Dedifferentiated amniotic fluid mesenchymal stem cell (primary cell): ENCODE measurements around the gene GALM.
"Not testable (repeated sequence)": the region's sequence is repeated elsewhere in the genome, so short reads cannot be mapped to it uniquely, and the experiment has no call there.

Experiments
- DNase-seq: peaks from one replicate; pipeline ENCODE4 v3.0.0-alpha.2; 2016; ENCODE audit errors: extremely low spot score

GALM gene

DNA sequence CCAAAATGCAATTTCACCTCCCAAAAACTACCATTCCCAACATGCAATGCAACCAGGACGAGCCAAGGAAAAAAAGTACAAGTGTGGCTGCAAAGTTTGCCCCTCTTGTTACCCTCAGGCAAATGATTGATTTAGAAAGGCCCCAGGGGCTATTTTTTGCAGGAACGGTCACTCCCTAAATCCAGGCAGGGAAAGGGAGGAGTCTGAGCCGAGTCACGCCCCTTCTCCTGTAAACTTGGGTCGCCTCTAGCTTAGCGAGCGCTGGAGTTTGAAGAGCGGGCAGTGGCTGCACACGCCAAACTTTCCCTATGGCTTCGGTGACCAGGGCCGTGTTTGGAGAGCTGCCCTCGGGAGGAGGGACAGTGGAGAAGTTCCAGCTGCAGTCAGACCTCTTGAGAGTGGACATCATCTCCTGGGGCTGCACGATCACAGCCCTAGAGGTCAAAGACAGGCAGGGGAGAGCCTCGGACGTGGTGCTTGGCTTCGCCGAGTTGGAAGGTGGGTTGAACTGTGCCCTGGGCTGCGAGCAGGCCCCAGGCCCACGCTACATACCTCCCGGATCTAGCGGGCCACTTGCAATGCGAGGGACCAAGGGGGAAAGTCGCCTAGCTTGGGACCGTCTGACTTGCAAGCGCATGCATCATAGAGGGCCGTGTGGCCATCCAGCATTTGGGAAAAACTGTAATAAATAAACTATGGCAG is at the start of gene GALM:
TSS of gene GALM (plus strand) at position 261 of the 702 bp plus-strand sequence. CDS start at position 309, 48 bp downstream.
- peak; percentile 76 for DNase-seq

DNA sequence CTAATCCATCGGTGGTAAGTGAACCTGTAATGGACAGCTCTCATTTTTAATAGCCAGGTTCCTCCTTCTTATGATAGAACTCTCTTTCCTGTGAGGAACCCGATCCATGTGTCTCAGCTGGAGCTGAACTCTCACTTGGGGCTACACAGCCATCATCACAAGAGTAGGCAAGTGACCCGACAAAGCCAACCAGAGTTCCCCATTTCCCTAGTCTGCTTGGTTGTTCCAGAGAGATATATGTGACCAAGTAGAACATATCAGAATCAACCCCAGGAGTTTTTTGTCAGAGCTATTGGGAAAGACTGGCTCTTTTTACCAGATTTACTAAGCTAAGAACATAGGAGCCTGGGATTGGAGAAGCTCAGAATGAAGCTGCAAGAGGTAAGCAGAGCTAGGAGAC is 48.6 kb upstream of the GALM start:
- no peak for DNase-seq

GRCh38 chr2:38619458-38620164 is 46.3 kb upstream of the GALM start:
- no peak for DNase-seq

GRCh38 chr2:38620282-38620977 is 45.5 kb upstream of the GALM start:
- DNase-seq, result peak; percentile 94

DNA sequence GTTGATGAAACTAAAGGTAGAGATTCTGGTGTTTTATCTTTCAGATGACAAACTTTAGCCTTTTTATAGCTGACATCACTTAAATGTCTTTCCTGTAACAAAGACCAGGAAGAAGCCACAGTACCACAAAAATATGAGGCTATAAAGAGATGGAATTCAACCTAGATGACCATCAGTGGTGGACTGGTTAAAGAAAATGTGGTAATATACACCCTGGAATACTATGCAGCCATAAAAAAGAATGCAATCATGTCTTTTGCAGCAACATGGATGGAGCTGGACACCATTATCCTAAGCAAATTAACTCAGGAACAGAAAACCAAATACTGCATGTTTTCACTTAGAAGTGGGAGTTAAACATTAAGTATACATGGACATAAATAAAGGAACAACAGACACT is 44.9 kb upstream of the GALM start:
- DNase-seq, result no peak

DNA sequence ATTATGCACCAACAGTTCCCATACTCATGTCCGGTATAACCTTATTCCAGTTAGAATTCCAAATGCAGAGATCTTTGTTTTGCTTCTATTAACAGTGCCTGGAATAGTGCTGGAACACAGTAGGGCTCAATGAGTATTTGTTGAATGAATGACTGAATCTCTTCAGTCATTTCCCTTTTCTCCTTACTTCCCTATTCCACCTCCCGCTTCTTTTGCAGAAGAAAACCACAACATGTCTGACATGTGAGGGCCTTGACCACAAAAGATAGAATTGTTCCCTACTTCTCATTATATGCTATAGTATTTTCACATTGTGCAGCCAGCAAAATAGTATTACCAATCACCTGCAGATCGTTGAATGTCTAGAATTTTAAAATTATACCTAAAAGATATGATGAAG is 43.7 kb upstream of the GALM start:
- DNase-seq, result no peak

- DNase-seq, result no peak
Observed at GRCh38 chr2:38626326-38627035, 39.4 kb upstream of the GALM start.

DNA sequence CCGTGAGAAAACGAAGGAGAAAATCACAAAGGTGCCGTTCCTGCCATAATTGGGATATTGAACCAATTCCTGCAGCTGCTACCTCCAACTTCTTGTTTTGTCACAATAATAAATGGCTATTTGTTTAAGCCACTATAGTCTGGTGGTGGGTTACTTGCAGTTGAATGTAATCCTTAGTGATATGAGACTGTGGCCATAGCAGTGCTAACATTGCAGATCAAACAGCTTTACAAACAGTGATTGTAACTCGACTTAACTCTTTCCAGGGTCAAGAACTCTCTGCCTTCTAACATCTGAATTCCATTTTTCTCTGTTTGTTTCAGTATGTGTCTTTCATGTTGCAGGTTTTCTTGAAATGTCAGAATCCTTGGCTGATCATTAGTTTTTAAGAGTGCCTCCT is 38.5 kb upstream of the GALM start:
- DNase-seq, result no peak

DNA sequence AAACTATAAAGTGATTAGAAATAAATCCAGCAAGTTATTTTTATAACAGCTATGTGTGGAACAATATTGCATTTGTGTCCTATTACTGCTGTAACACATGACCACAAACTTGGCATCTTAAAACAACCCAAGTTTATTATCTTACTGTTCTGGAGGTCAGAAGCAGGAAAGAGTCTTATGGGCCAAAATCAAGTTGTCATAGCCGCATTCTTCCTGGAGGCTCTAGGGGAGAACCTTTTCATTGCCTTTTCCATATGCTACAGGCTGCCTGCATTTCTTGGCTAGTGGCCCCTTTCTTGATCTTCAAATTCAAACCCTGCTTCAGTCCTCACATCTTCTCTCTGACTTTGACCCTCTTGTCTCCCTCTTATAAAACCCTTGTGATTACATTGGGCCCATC is 36.2 kb upstream of the GALM start:
- no peak for DNase-seq

DNA sequence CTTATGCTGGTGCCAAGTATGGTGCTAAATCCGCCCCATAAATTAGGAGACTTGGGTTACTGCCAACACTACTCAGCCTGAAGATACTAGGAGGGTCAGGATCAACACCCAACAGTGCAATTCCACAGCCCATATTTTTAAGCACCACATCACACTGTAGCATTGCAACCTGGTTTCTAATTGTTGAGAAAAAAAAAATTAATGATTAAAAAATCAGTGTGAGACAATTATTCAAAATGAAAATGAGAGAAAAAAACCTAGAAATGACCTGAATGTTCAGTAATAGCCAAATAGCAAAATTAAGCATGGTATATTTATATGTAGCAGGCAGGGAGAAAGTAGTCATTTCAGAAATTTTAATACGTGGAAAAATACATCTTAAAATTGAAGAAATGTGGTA is 33.9 kb upstream of the GALM start:
- DNase-seq, result no peak

- DNase-seq, result no peak
Observed at GRCh38 chr2:38632980-38633379, 32.9 kb upstream of the GALM start.

DNA sequence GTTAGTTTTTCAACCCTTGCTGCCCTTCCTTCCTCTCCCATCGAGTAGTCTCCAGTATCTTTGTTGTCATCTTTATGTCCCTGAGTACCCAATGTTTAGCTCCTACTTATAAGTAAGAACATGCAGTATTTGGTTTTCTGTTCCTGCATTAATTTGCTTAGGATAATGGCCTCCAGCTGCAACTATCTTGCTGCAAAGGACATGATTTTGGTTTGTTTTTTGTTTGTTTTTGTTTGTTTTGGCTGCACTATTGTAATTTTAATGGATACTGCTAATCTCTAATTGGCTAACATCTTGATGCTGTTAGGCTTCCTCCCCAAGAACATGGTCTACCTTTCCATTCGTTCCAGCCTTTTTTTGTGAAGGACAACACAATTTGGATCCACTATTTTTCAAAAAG is 32.0 kb upstream of the GALM start:
- no peak for DNase-seq

- no peak for DNase-seq
Observed at GRCh38 chr2:38634684-38635083, 31.2 kb upstream of the GALM start.

- no peak for DNase-seq
Observed at GRCh38 chr2:38635139-38635538, 30.8 kb upstream of the GALM start.

- no peak for DNase-seq
Observed at GRCh38 chr2:38636069-38636468, 29.8 kb upstream of the GALM start.

- not testable (repeated sequence) for DNase-seq
Observed at GRCh38 chr2:38642373-38643017, 23.4 kb upstream of the GALM start.

- DNase-seq, result no peak
Observed at GRCh38 chr2:38643021-38643671, 22.8 kb upstream of the GALM start.

- not testable (repeated sequence) for DNase-seq
Observed at GRCh38 chr2:38643683-38644511, 22.0 kb upstream of the GALM start.

DNA sequence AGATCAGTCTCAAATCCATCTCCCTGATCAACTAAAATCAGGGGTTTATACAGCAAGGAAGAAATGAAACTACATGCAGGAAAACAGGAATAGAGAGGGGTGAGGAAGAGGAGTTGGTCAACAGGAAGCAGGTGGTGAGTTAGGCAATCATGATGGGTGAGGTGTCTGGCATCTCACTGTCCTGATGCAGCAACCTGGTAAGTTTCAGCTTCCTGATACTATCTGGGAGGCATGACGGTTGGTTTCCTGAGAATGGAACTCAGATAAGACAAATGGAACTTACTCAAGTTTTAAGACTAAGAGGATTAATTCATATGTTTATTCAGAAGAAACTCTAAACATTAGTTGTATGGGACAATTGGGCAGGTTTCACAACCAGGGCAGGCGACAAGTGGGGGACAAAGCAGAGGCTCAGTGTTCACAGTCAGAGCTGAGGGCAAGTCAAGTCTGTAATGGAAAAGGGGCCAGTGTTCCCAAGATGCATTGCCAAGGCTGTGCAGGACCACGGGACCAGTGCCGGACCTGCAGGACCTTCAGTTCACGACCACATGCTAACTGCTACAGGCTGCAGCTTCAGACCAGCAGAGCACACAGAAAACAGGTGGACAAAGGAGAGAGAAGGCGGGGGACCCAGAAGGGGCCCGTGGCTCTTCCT is 17.7 kb upstream of the GALM start:
- no peak for DNase-seq
